C4-2B (cell line): ENCODE results near the gene PLET1.

Experiments used
- H3K27ac ChIP-seq: fragments of 450-650 bp; 2 replicates; pipeline ENCODE4 v1.5.1; 2017
- CTCF ChIP-seq: fragments of 450-650 bp; conservative IDR thresholded peaks from 2 replicates; pipeline ENCODE4 v1.5.1; 2017; ENCODE audit warnings: mild to moderate bottlenecking
- ZFX ChIP-seq: fragments of 450-650 bp; IDR thresholded peaks from 2 replicates; pipeline ENCODE4 v1.6.1; 2017

Gene PLET1

GRCh38 chr11:112274007-112274783, 13.5 kb upstream of the PLET1 start:
- TF ChIP-seq CTCF (no peak), ZFX (no peak)
- no peak overlapping the region for H3K27ac ChIP-seq

GRCh38 chr11:112273066-112273465, 12.4 kb upstream of the PLET1 start:
- no peak overlapping the region for H3K27ac ChIP-seq

GRCh38 chr11:112271242-112271641, 10.6 kb upstream of the PLET1 start:
- no peak overlapping the region for H3K27ac ChIP-seq
- no peak for TF ChIP-seq ZFX
- no peak for TF ChIP-seq CTCF

More at GRCh38 chr11:112273066-112273465, 12.4 kb upstream of the PLET1 start:
- no peak for TF ChIP-seq ZFX
- TF ChIP-seq CTCF: no peak

GRCh38 chr11:112270551-112271180, 10.0 kb upstream of the PLET1 start:
- H3K27ac ChIP-seq: no peak overlapping the region
- TF ChIP-seq ZFX (no peak), CTCF (no peak)

GRCh38 chr11:112269139-112269538, 8.5 kb upstream of the PLET1 start:
- no peak for TF ChIP-seq CTCF
- TF ChIP-seq ZFX: no peak
- H3K27ac ChIP-seq: no peak overlapping the region

GRCh38 chr11:112268406-112268805, 7.7 kb upstream of the PLET1 start:
- H3K27ac ChIP-seq: no peak overlapping the region

More at GRCh38 chr11:112268406-112268805, 7.7 kb upstream of the PLET1 start:
- TF ChIP-seq CTCF: no peak
- TF ChIP-seq ZFX: no peak
